GM12878 (cell line): Measurements from ENCODE around the gene NUDCD3. TPM values are rescaled to one million over a fixed set of nuclear protein-coding genes. Genes with fewer than 3 reads are reported as not detected.

ENCODE experiments used
- ATAC-seq: fragments of 200-7000 bp; cut with Tn5 transposase; 3 replicates; pipeline ENCODE4 v1.9.1; 2020; ENCODE audit warnings: mild to moderate bottlenecking, moderate library complexity
- BruUV-seq: library from RNA; stranded (reverse); fragments of 400-500 nt; replicated peaks from 2 replicates; lab custom pipeline; 2021; lab: Mats Ljungman, UMichigan
- CTCF ChIA-PET: fragments of 300-600 bp; sonication (Branson Sonifier 250); formaldehyde crosslinking; extraction: SDS; loops from one replicate; lab custom pipeline; 2021; ENCODE audit warnings: inconsistent platforms; lab: Yijun Ruan, JAX
- POLR2A ChIA-PET: fragments of 350-600 bp; formaldehyde crosslinking; extraction: SDS; loops from one replicate; lab custom pipeline; 2021; ENCODE audit warnings: inconsistent platforms; lab: Charles Lee
- RAD21 ChIA-PET: fragments of 300-600 bp; sonication (Branson Sonifier 250); formaldehyde crosslinking; loops from one replicate; lab custom pipeline; 2023; ENCODE audit warnings: antibody characterized with exemption; ENCODE audit not compliant: unreplicated experiment; lab: Charles Lee
- SMC1A ChIA-PET: fragments of 300-600 bp; sonication (Branson Sonifier 250); formaldehyde crosslinking; loops from one replicate; lab custom pipeline; 2023; ENCODE audit not compliant: unreplicated experiment, uncharacterized antibody; lab: Charles Lee
- DNase-seq: peaks from one replicate; pipeline ENCODE4 v3.0.0-alpha.2; 2011; ENCODE audit warnings: low read depth, low spot score
- FAIRE-seq: peaks from 3 replicates; lab custom pipeline; 2011; peaks lifted over from hg19 to GRCh38; lab: Jason Lieb, UNC
- H2AFZ ChIP-seq: 2 replicates; pipeline ENCODE4 v1.6.0; 2011; ENCODE audit warnings: low read depth, low read length, control low read depth; ENCODE audit not compliant: control insufficient read depth
- H3K27ac ChIP-seq: 2 replicates; pipeline ENCODE4 v1.5.1; 2011; ENCODE audit warnings: control low read depth; ENCODE audit not compliant: control insufficient read depth, insufficient read depth
- H3K27me3 ChIP-seq, 2 experiments: replicated peaks in 1 of 2; 2 replicates each; pipeline versions ENCODE4 v1.6.0 to v1.6.1; 2011; ENCODE audit warnings: low read length in 1 of 2; ENCODE audit not compliant: control insufficient read depth in 2 of 2, insufficient read depth in 2 of 2
- H3K36me3 ChIP-seq, 2 experiments: 2 replicates each; pipeline ENCODE4 v1.5.1; 2011; ENCODE audit warnings: low read length in 1 of 2; ENCODE audit not compliant: control insufficient read depth in 2 of 2, insufficient read depth in 2 of 2
- H3K4me1 ChIP-seq: 2 replicates; pipeline ENCODE4 v1.6.1; 2011; ENCODE audit warnings: mild to moderate bottlenecking, low read length, moderate library complexity, mixed read lengths; ENCODE audit not compliant: control insufficient read depth, insufficient read depth
- H3K4me2 ChIP-seq: 2 replicates; pipeline ENCODE4 v1.6.0; 2011; ENCODE audit warnings: control low read depth; ENCODE audit not compliant: control insufficient read depth, insufficient read depth
- H3K4me3 ChIP-seq: fragments of 200-600 bp; sonication (generic); 2 replicates; pipeline ENCODE4 v1.5.1; 2016
- H3K79me2 ChIP-seq: 2 replicates; pipeline ENCODE4 v1.6.0; 2011; ENCODE audit warnings: low read length; ENCODE audit not compliant: control insufficient read depth, insufficient read depth
- H3K9ac ChIP-seq: 2 replicates; pipeline ENCODE4 v1.8.0; 2011; ENCODE audit warnings: low read length, control low read depth, mixed read lengths; ENCODE audit not compliant: control insufficient read depth, insufficient read depth
- H3K9me3 ChIP-seq: replicated peaks from 3 replicates; pipeline ENCODE4 v1.5.1; 2011; ENCODE audit warnings: mild to moderate bottlenecking, low read length; ENCODE audit not compliant: control insufficient read depth, insufficient read depth
- H4K20me1 ChIP-seq: 2 replicates; pipeline ENCODE4 v1.6.0; 2011; ENCODE audit not compliant: control insufficient read depth, insufficient read depth
- NBN ChIP-seq: fragments of 450-650 bp; IDR thresholded peaks from 2 replicates; pipeline ENCODE4 v1.6.1; 2016
- RUNX3 ChIP-seq: IDR thresholded peaks from 2 replicates; pipeline ENCODE4 v1.6.1; 2012; ENCODE audit warnings: low read length, inconsistent platforms
- WGBS: methylation state at CpG from one replicate; pipeline ENCODE4 v1.1.6; 2016; ENCODE audit warnings: low lambda C conversion rate; ENCODE audit not compliant: insufficient replicate concordance, insufficient coverage; ENCODE audit errors: missing lambda C conversion rate; 5-methylcytosine and 5-hydroxymethylcytosine counted together
- in situ Hi-C: fragments of 300-500 bp; cut with MboI; formaldehyde crosslinking; loops from 9 replicates; pipeline ENCODE4 v1.14.3; 2018; ENCODE audit warnings: mixed read lengths
- intact Hi-C: fragments of 100-400 bp; cut with micrococcal nuclease; formaldehyde crosslinking; loops from one replicate; pipeline ENCODE4 v1.14.2; 2022; ENCODE audit not compliant: unreplicated experiment
- polyA plus RNA-seq, 11 experiments: library from polyadenylated mRNA; depleted of rRNA in 4 of 11; unstranded in 6 of 11; stranded (reverse) in 5 of 11; fragments of >200 nt; fragmentation: Nextera tagmentation in 4 of 11; fragmentation: Illumina TruSeq in 1 of 11; extraction: Ambion mirVana in 4 of 11; extraction: Trizol in 1 of 11; gene quantifications; 1 replicate in 1 of 11; 2 replicates in 10 of 11; pipeline versions ENCODE4 v1.2.1 to v1.2.3, GENCODE V29; 2011 to 2016; ENCODE audit warnings: inconsistent platforms in 2 of 11, missing spikeins in 2 of 11, low read depth in 1 of 11
- total RNA-seq, 4 experiments: library from RNA; depleted of rRNA in 3 of 4; stranded (reverse); fragments of >200 nt in 3 of 4; fragmentation: Illumina TruSeq in 1 of 4; extraction: Trizol in 1 of 4; gene quantifications; 2 replicates each; pipeline versions ENCODE4 v1.2.1 to v1.2.3, GENCODE V29; 2013 to 2021

The NUDCD3 gene
- total and polyA plus RNA-seq, 10 of the 15 experiments (the other 5 are each of a cell fraction or from before 2014, with no cell fraction given), result 25.0 to 89.8 (median 46.4) TPM

DNA sequence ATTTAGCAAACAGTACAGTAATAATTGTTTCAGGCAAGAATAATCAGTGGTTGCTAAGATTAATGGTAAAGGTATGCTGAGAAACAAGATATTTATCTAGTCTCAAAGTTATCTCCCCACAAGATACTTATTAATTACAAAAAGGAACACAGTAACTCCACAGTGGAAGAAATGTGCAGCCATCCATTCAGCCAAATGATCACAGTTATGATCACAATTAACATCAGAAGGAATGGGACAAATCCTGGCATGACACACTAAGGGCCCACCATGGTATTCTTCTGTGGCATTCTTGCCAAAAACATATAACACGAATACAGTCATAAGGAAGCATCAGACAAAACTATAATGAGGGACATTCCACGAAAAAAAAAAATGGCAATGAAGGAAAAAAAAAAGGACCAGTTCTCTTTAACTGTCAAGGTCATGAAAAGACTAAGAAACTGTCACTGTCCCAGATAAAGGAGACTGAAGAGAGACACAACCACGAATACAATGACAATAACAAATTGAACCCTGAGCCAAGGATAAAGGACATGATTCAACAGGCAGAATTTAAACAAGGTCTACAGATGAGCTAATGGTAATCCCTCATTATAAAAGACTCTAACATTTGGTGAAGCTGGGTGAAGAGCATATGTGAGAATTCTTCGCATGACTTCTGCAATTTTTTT is 20.9 kb downstream of the NUDCD3 start:
- RAD21 ChIA-PET, result no interaction called here
- H3K4me3 ChIP-seq, result no peak overlapping the region
- in situ Hi-C loops, result no loop called here
- H2AFZ ChIP-seq, result no peak overlapping the region
- no peaks in the 10 kb centered on the region for H3K4me1 ChIP-seq
- H4K20me1 ChIP-seq, result no peaks in the 10 kb centered on the region
- WGBS, result 28% methylated on average over 4 of the region's 4 CpGs
- POLR2A ChIA-PET, result interaction anchor here (0.8 to 1.1 kb wide), 2 partner anchors 8 to 208 kb away, joined by 3 to 4 read pairs; no protein-coding TSS in a partner anchor
- ATAC-seq (no peak), FAIRE-seq (no peak), DNase-seq (no peak)
- no TSS peak for BruUV-seq
- intact Hi-C loops, result no loop called here
- peaks cover 15% of the 10 kb centered on the region for H3K79me2 ChIP-seq
- no peaks in the 10 kb centered on the region for H3K9me3 ChIP-seq
- peaks cover 5 to 27% of the 10 kb centered on the region in 2 experiments for H3K36me3 ChIP-seq
- no peak overlapping the region for H3K27ac ChIP-seq
- TF ChIP-seq RUNX3, result no peak
- TF ChIP-seq, all 136 proteins: peak for 0
- CTCF ChIA-PET, result interaction anchor here (0.7 to 2.1 kb wide), 2 partner anchors 25 to 229 kb away, joined by 4 to 6 read pairs; no protein-coding TSS in a partner anchor
- Histone ChIP-seq H3K9ac (no peak overlapping the region), H3K4me2 (no peak overlapping the region), H3K27me3 (no peaks in the 10 kb centered on the region)
- SMC1A ChIA-PET, result no interaction called here

DNA sequence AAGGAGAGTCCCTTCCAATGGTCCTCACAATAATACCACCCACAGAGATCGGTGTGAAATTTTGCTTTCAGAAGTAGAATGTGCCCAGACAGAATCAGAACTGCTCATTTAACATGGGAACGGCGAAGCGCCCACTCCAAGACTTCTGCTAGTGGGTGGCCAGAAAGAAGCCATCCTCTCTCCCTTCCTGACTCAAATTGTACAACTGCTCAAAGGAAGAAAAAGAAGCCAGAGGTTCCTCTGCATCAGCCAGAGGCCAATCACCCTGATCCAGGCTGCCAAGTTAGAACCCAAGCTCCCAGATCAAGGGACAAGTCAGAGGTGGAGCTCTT is 23.3 kb downstream of the NUDCD3 start:
- Histone ChIP-seq H3K79me2 (peaks cover 27% of the 10 kb centered on the region), H3K4me1 (peaks cover under 1% of the 10 kb centered on the region; the same call in 1 of the 2 replicates), H3K27ac (no peak overlapping the region), H3K4me2 (no peak overlapping the region), H3K27me3 (no peaks in the 10 kb centered on the region), H3K9me3 (no peaks in the 10 kb centered on the region), H3K9ac (no peak overlapping the region), H3K4me3 (no peak overlapping the region), H3K36me3 (peaks cover 5 to 28% of the 10 kb centered on the region in 2 experiments; a peak in 3 of 4 replicates), H4K20me1 (no peaks in the 10 kb centered on the region), H2AFZ (no peak overlapping the region)
- ATAC-seq, result no peak
- no peak for TF ChIP-seq NBN
- ChIA-PET SMC1A (interaction anchor here (1.7 kb wide), 1 partner anchor 11 kb away, joined by 4 read pairs; no protein-coding TSS in a partner anchor), RAD21 (no interaction called here), CTCF (no interaction called here), POLR2A (interaction anchor here (0.6 to 0.7 kb wide), 2 partner anchors 23 to 32 kb away, joined by 3 read pairs; partner anchors contain the start of gene NUDCD3)
- intact Hi-C loops (no loop called here), in situ Hi-C loops (no loop called here)
- no peak for DNase-seq
- FAIRE-seq, result no peak
- 100% methylated on average over 4 of the region's 4 CpGs for WGBS
- no TSS peak for BruUV-seq
